GM08714 (cell line): ENCODE data around the gene MYH15.

Experiments used
- H3K4me3 ChIP-seq: fragments of 200-500 bp; sonication (Bioruptor generic); 2 replicates; pipeline ENCODE4 v1.5.1; 2014; ENCODE audit warnings: mild to moderate bottlenecking, low read length, inconsistent platforms
- ZNF274 ChIP-seq: IDR thresholded peaks from 2 replicates; pipeline ENCODE4 v1.6.1; 2012; ENCODE audit warnings: mild to moderate bottlenecking, low read depth, low read length

The MYH15 gene

GRCh38 chr3:108345492-108346205, 164.7 kb downstream of the MYH15 start:
- TF ChIP-seq ZNF274 = no peak
- H3K4me3 ChIP-seq = no peak overlapping the region; the same call in 1 of the 2 replicates

DNA sequence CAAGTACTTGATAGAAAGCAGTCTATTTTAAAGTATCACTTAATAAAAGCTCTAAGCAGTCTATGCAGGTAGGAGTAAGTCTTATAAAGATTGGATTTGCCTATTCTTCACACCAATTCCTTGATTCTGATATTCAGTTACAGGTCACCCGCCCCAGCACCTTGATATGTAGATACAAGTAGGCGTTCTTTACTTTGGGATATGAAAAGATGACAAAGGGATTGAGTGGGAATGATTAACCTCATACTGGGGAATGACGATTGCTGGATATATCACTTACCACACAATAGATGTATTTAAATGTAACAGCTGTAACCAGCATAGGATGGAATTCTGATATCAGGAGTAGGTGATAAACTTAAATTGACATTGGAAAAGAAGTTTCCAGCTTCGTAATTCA, 166.9 kb downstream of the MYH15 start:
- no peak overlapping the region for H3K4me3 ChIP-seq
- no peak for TF ChIP-seq ZNF274

- TF ChIP-seq ZNF274 = no peak
- H3K4me3 ChIP-seq = no peak overlapping the region
Measured at GRCh38 chr3:108342837-108343486, 167.4 kb downstream of the MYH15 start.

DNA sequence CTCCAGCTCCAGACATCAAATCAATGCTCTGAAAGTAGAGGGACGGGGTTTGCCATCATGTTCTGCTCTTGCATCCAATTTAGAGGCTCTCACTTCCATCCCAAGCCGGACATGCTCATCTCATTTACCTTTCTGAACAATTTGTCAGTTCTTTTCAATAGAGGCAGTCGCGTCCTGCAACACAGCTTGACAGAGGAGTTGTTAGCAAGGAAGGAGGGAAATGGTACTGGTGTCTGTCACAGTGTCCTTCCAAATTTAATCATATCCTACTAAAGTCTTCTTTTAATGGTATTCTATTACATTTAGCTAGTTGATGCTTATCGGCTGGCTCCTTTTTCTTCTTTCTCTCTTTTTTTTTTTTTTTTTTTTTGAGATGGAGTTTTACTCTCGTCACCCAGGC, 168.5 kb downstream of the MYH15 start:
- TF ChIP-seq ZNF274 = no peak

GRCh38 chr3:108338901-108339545, 171.4 kb downstream of the MYH15 start:
- no peak overlapping the region for H3K4me3 ChIP-seq
- no peak for TF ChIP-seq ZNF274

More for the DNA sequence above, 168.5 kb downstream of the MYH15 start:
- no peak overlapping the region for H3K4me3 ChIP-seq

GRCh38 chr3:108334701-108335100, 175.7 kb downstream of the MYH15 start:
- TF ChIP-seq ZNF274 = no peak
- H3K4me3 ChIP-seq = no peak overlapping the region

- H3K4me3 ChIP-seq = no peak overlapping the region
- TF ChIP-seq ZNF274 = no peak
Measured at GRCh38 chr3:108333961-108334360, 176.4 kb downstream of the MYH15 start.

DNA sequence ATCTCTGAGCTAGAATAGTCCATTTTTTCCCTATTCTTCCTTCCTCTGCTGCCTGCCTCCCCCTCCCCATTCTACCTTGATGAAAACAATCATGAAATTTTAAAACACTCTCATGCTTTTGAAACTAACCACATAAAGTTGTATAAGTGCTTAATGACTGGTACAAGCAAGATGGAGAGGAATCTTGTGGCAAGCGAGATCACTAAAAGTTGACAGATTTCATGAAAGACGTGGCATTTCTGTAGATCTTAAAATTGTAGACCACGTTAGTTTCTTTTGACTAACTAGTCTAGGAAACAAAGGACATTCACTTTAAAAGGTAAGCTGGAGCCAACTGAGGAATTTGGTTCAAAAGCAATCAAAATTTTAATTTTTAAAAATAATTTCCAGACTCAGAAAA, 178.6 kb downstream of the MYH15 start:
- TF ChIP-seq ZNF274 = no peak
- H3K4me3 ChIP-seq = no peak overlapping the region
